Activated naive CD8-positive, alpha-beta T cell treated with anti-CD3 and anti-CD28 coated beads for 36 hours (primary cell): Measurements from ENCODE around the gene PTPN1. TPM values are rescaled to one million over a fixed set of nuclear protein-coding genes. Genes with fewer than 3 reads are reported as not detected.
"Not testable (repeated sequence)": the region's sequence is repeated elsewhere in the genome, so short reads cannot be mapped to it uniquely, and the experiment has no call there.

Experiments
- DNase-seq: peaks from one replicate; pipeline ENCODE4 v3.0.0; 2021
- H3K27ac Mint-ChIP-seq: one replicate; pipeline ENCODE4 v1.8.0; 2022; ENCODE audit warnings: mild to moderate bottlenecking, moderate library complexity, mixed read lengths
- H3K27me3 Mint-ChIP-seq: one replicate; pipeline ENCODE4 v1.8.0; 2022; ENCODE audit warnings: mild to moderate bottlenecking, mixed read lengths
- H3K36me3 Mint-ChIP-seq: one replicate; pipeline ENCODE4 v1.8.0; 2021; ENCODE audit warnings: mild to moderate bottlenecking, mixed read lengths
- H3K4me1 Mint-ChIP-seq: one replicate; pipeline ENCODE4 v1.8.0; 2021; ENCODE audit warnings: mixed read lengths
- H3K4me3 Mint-ChIP-seq: one replicate; pipeline ENCODE4 v1.8.0; 2022; ENCODE audit warnings: mild to moderate bottlenecking, moderate library complexity, mixed read lengths
- H3K9me3 Mint-ChIP-seq: one replicate; pipeline ENCODE4 v1.8.0; 2022; ENCODE audit warnings: mixed read lengths
- total RNA-seq, 2 experiments: library from RNA; stranded (reverse); gene quantifications; one replicate each; pipeline ENCODE4 v1.2.3, GENCODE V29; 2021

Gene PTPN1
- total RNA-seq, 2 experiments from 2014 or later = 53.0 to 54.0 TPM

GRCh38 chr20:50597406-50597969 is 87.3 kb downstream of the PTPN1 start:
- Mint-ChIP-seq H3K9me3 (no peaks in the 10 kb centered on the region), H3K27me3 (no peaks in the 10 kb centered on the region), H3K27ac (no peak overlapping the region), H3K4me1 (peaks cover 4% of the 10 kb centered on the region), H3K4me3 (no peak overlapping the region), H3K36me3 (no peaks in the 10 kb centered on the region)
- no peak for DNase-seq

- H3K27me3 Mint-ChIP-seq = no peaks in the 10 kb centered on the region
These were observed 87.9 kb downstream of the PTPN1 start for GRCh38 chr20:50598074-50598473.

GRCh38 chr20:50598768-50599167 is 88.6 kb downstream of the PTPN1 start:
- not testable (repeated sequence) for H3K27me3 Mint-ChIP-seq, DNase-seq, H3K4me1 Mint-ChIP-seq, H3K9me3 Mint-ChIP-seq, H3K4me3 Mint-ChIP-seq, H3K27ac Mint-ChIP-seq, H3K36me3 Mint-ChIP-seq

More at GRCh38 chr20:50598074-50598473, 87.9 kb downstream of the PTPN1 start:
- no peaks in the 10 kb centered on the region for H3K9me3 Mint-ChIP-seq
- no peak overlapping the region for H3K4me3 Mint-ChIP-seq
- H3K27ac Mint-ChIP-seq = no peak overlapping the region
- H3K4me1 Mint-ChIP-seq = peaks cover 4% of the 10 kb centered on the region
- DNase-seq = no peak
- H3K36me3 Mint-ChIP-seq = no peaks in the 10 kb centered on the region

- no peak overlapping the region for H3K27ac Mint-ChIP-seq
These were observed 90.2 kb downstream of the PTPN1 start for GRCh38 chr20:50600281-50600895.

GRCh38 chr20:50601511-50602431 is 91.6 kb downstream of the PTPN1 start:
- Mint-ChIP-seq H3K4me3 (no peak overlapping the region), H3K9me3 (no peaks in the 10 kb centered on the region), H3K36me3 (no peaks in the 10 kb centered on the region), H3K27me3 (no peaks in the 10 kb centered on the region), H3K4me1 (no peaks in the 10 kb centered on the region), H3K27ac (no peak overlapping the region)
- DNase-seq = no peak

More at GRCh38 chr20:50600281-50600895, 90.2 kb downstream of the PTPN1 start:
- H3K9me3 Mint-ChIP-seq = no peaks in the 10 kb centered on the region
- H3K4me1 Mint-ChIP-seq = peaks cover 4% of the 10 kb centered on the region
- no peaks in the 10 kb centered on the region for H3K27me3 Mint-ChIP-seq
- H3K4me3 Mint-ChIP-seq = no peak overlapping the region
- H3K36me3 Mint-ChIP-seq = no peaks in the 10 kb centered on the region
- no peak for DNase-seq

- no peak for DNase-seq
- Mint-ChIP-seq H3K36me3 (no peaks in the 10 kb centered on the region), H3K27me3 (no peaks in the 10 kb centered on the region), H3K4me3 (no peak overlapping the region), H3K4me1 (no peaks in the 10 kb centered on the region), H3K9me3 (no peaks in the 10 kb centered on the region), H3K27ac (no peak overlapping the region)
These were observed 92.4 kb downstream of the PTPN1 start for GRCh38 chr20:50602432-50603088.

GRCh38 chr20:50604451-50604850 is 94.3 kb downstream of the PTPN1 start:
- no peaks in the 10 kb centered on the region for H3K27me3 Mint-ChIP-seq
- H3K4me3 Mint-ChIP-seq = no peak overlapping the region

GRCh38 chr20:50605136-50605535 is 95.0 kb downstream of the PTPN1 start:
- Mint-ChIP-seq H3K4me1 (no peaks in the 10 kb centered on the region), H3K36me3 (no peaks in the 10 kb centered on the region), H3K27ac (no peak overlapping the region), H3K27me3 (no peaks in the 10 kb centered on the region), H3K9me3 (no peaks in the 10 kb centered on the region), H3K4me3 (no peak overlapping the region)
- no peak for DNase-seq

More at GRCh38 chr20:50604451-50604850, 94.3 kb downstream of the PTPN1 start:
- no peak overlapping the region for H3K27ac Mint-ChIP-seq
- DNase-seq = no peak
- no peaks in the 10 kb centered on the region for H3K36me3 Mint-ChIP-seq
- H3K9me3 Mint-ChIP-seq = no peaks in the 10 kb centered on the region
- H3K4me1 Mint-ChIP-seq = no peaks in the 10 kb centered on the region

- Mint-ChIP-seq H3K27ac (no peak overlapping the region), H3K27me3 (no peaks in the 10 kb centered on the region), H3K4me1 (no peaks in the 10 kb centered on the region), H3K4me3 (no peak overlapping the region), H3K36me3 (no peaks in the 10 kb centered on the region), H3K9me3 (no peaks in the 10 kb centered on the region)
- DNase-seq = no peak
These were observed 97.3 kb downstream of the PTPN1 start for GRCh38 chr20:50607436-50607835.

GRCh38 chr20:50607850-50608749 is 97.9 kb downstream of the PTPN1 start:
- H3K4me3 Mint-ChIP-seq = no peak overlapping the region
- no peaks in the 10 kb centered on the region for H3K27me3 Mint-ChIP-seq
- no peak overlapping the region for H3K27ac Mint-ChIP-seq
- H3K9me3 Mint-ChIP-seq = no peaks in the 10 kb centered on the region
- DNase-seq = no peak
- no peaks in the 10 kb centered on the region for H3K4me1 Mint-ChIP-seq
- no peaks in the 10 kb centered on the region for H3K36me3 Mint-ChIP-seq

GRCh38 chr20:50608750-50609104 is 98.5 kb downstream of the PTPN1 start:
- no peaks in the 10 kb centered on the region for H3K9me3 Mint-ChIP-seq
- no peak overlapping the region for H3K27ac Mint-ChIP-seq
- DNase-seq = no peak
- H3K27me3 Mint-ChIP-seq = no peaks in the 10 kb centered on the region
- H3K36me3 Mint-ChIP-seq = no peaks in the 10 kb centered on the region
- no peaks in the 10 kb centered on the region for H3K4me1 Mint-ChIP-seq
- no peak overlapping the region for H3K4me3 Mint-ChIP-seq

- no peaks in the 10 kb centered on the region for H3K9me3 Mint-ChIP-seq
- H3K27me3 Mint-ChIP-seq = no peaks in the 10 kb centered on the region
- H3K4me3 Mint-ChIP-seq = no peak overlapping the region
- no peak overlapping the region for H3K27ac Mint-ChIP-seq
- H3K4me1 Mint-ChIP-seq = no peaks in the 10 kb centered on the region
- no peaks in the 10 kb centered on the region for H3K36me3 Mint-ChIP-seq
- DNase-seq = no peak
These were observed 99.3 kb downstream of the PTPN1 start for GRCh38 chr20:50609438-50609989.

GRCh38 chr20:50610212-50610718 is 100.1 kb downstream of the PTPN1 start:
- no peak overlapping the region for H3K4me3 Mint-ChIP-seq
- no peaks in the 10 kb centered on the region for H3K36me3 Mint-ChIP-seq
- no peaks in the 10 kb centered on the region for H3K9me3 Mint-ChIP-seq
- no peaks in the 10 kb centered on the region for H3K4me1 Mint-ChIP-seq
- H3K27me3 Mint-ChIP-seq = no peaks in the 10 kb centered on the region
- no peak for DNase-seq
- no peak overlapping the region for H3K27ac Mint-ChIP-seq
